Neural progenitor cell (in vitro differentiated cells): ENCODE results near the gene LYSMD1. TPM values are rescaled to one million over a fixed set of nuclear protein-coding genes. Genes with fewer than 3 reads are reported as not detected.
"Not testable (repeated sequence)": the region's sequence is repeated elsewhere in the genome, so short reads cannot be mapped to it uniquely, and the experiment has no call there.

ENCODE experiments used
- DNase-seq: peaks from one replicate; pipeline ENCODE4 v3.0.0-alpha.2; 2016; ENCODE audit warnings: low spot score
- H2AFZ ChIP-seq: fragments of 200-600 bp; sonication (generic); replicated peaks from 2 replicates; pipeline ENCODE4 v1.6.1; 2016; ENCODE audit warnings: antibody characterized with exemption
- H3F3A ChIP-seq: fragments of 200-600 bp; sonication (generic); 2 replicates; pipeline ENCODE4 v1.6.1; 2016; ENCODE audit warnings: antibody characterized with exemption, low read depth
- H3K27ac ChIP-seq: fragments of 200-600 bp; sonication (generic); 2 replicates; pipeline ENCODE4 v1.5.1; 2016; ENCODE audit warnings: mild to moderate bottlenecking
- H3K27me3 ChIP-seq: fragments of 200-600 bp; sonication (generic); 2 replicates; pipeline ENCODE4 v1.6.1; 2016; ENCODE audit warnings: mild to moderate bottlenecking, moderate library complexity
- H3K36me3 ChIP-seq: fragments of 200-600 bp; sonication (generic); 2 replicates; pipeline ENCODE4 v1.5.1; 2016
- H3K4me1 ChIP-seq: fragments of 200-600 bp; sonication (generic); 2 replicates; pipeline ENCODE4 v1.6.1; 2016; ENCODE audit warnings: mixed run types
- H3K4me2 ChIP-seq: fragments of 200-600 bp; sonication (generic); 2 replicates; pipeline ENCODE4 v1.6.1; 2016
- H3K4me3 ChIP-seq: fragments of 200-600 bp; sonication (generic); 2 replicates; pipeline ENCODE4 v1.5.1; 2016
- H3K79me2 ChIP-seq: fragments of 200-600 bp; sonication (generic); 2 replicates; pipeline ENCODE4 v1.6.1; 2016; ENCODE audit warnings: low read depth
- H3K9ac ChIP-seq: fragments of 200-600 bp; sonication (generic); 2 replicates; pipeline ENCODE4 v1.6.1; 2016
- H3K9me3 ChIP-seq: fragments of 200-600 bp; sonication (generic); 2 replicates; pipeline ENCODE4 v1.5.1; 2016; ENCODE audit warnings: low read depth
- H4K20me1 ChIP-seq: fragments of 200-600 bp; sonication (generic); 2 replicates; pipeline ENCODE4 v1.6.1; 2016; ENCODE audit warnings: low read depth
- H3K27ac Mint-ChIP-seq: 3 replicates; pipeline ENCODE4 v1.8.0; 2021; ENCODE audit warnings: mixed read lengths
- H3K27me3 Mint-ChIP-seq: 2 replicates; pipeline ENCODE4 v1.8.0; 2022; ENCODE audit warnings: low read depth, mild to moderate bottlenecking, inconsistent platforms, moderate library complexity, mixed read lengths; ENCODE audit not compliant: insufficient read depth
- H3K36me3 Mint-ChIP-seq: 3 replicates; pipeline ENCODE4 v1.8.0; 2021; ENCODE audit warnings: mixed read lengths
- H3K4me1 Mint-ChIP-seq: 3 replicates; pipeline ENCODE4 v1.8.0; 2021; ENCODE audit warnings: mixed read lengths
- H3K4me3 Mint-ChIP-seq: 3 replicates; pipeline ENCODE4 v1.8.0; 2021; ENCODE audit warnings: mild to moderate bottlenecking, moderate library complexity, mixed read lengths
- H3K9me3 Mint-ChIP-seq: 3 replicates; pipeline ENCODE4 v1.8.0; 2020; ENCODE audit warnings: mixed read lengths
- CTCF ChIP-seq: fragments of 200-600 bp; sonication (generic); IDR thresholded peaks from 2 replicates; pipeline ENCODE4 v1.5.1; 2017; ENCODE audit warnings: antibody characterized with exemption, mild to moderate bottlenecking
- EZH2 ChIP-seq: fragments of 200-600 bp; sonication (generic); IDR thresholded peaks from 2 replicates; pipeline ENCODE4 v1.6.1; 2017; ENCODE audit warnings: antibody characterized with exemption, mild to moderate bottlenecking, moderate library complexity
- EZH2phosphoT487 ChIP-seq: fragments of 200-600 bp; sonication (generic); IDR thresholded peaks from 2 replicates; pipeline ENCODE4 v1.6.1; 2017; ENCODE audit warnings: antibody characterized with exemption
- total RNA-seq: library from RNA; depleted of rRNA; stranded (reverse); fragments of >200 nt; gene quantifications from 2 replicates; pipeline ENCODE4 v1.2.3, GENCODE V29; 2015; ENCODE audit warnings: low replicate concordance

The LYSMD1 gene
- total RNA-seq, 1 donor from 2014 or later: 18.9 TPM

DNA sequence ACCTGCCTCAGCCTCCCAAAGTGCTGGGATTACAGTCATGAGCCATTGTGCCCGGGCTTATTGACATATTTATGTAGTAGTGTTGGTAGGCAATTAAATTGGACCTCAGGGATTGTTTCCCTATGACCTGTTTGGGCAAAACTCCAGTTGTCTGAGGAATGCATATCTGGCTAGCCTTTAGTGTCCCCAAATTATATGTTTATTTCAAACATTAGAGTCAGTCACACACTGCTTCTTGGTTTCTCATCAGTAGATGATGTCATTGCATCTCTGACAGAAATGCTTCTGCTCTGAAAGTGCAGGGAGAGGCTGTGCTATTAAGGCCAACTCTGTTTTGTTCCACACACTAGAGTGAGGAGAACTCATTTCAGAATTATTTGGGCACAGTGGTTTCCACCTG, 45.1 kb upstream of the LYSMD1 start:
- Histone ChIP-seq H3K27me3 (no peaks in the 10 kb centered on the region), H3K4me2 (no peak overlapping the region), H3K9me3 (no peaks in the 10 kb centered on the region), H3K4me3 (no peak overlapping the region), H3F3A (peaks cover 9% of the 10 kb centered on the region), H4K20me1 (peaks cover 94% of the 10 kb centered on the region), H3K4me1 (no peaks in the 10 kb centered on the region), H3K9ac (no peak overlapping the region), H3K36me3 (peaks cover 4% of the 10 kb centered on the region), H3K79me2 (peaks cover 100% of the 10 kb centered on the region), H2AFZ (no peak overlapping the region), H3K27ac (no peak overlapping the region)
- Mint-ChIP-seq H3K27ac (no peak overlapping the region), H3K36me3 (peaks cover 24% of the 10 kb centered on the region), H3K4me1 (peaks cover 2% of the 10 kb centered on the region), H3K27me3 (peaks cover 3% of the 10 kb centered on the region), H3K9me3 (no peaks in the 10 kb centered on the region), H3K4me3 (no peak overlapping the region)
- DNase-seq: no peak
- TF ChIP-seq EZH2phosphoT487 (no peak), EZH2 (no peak), CTCF (no peak)

- H4K20me1 ChIP-seq: peaks cover 96% of the 10 kb centered on the region
- H3F3A ChIP-seq, H3K4me1 ChIP-seq: not testable (repeated sequence)
Measured at GRCh38 chr1:151205381-151205965, 39.8 kb upstream of the LYSMD1 start.

DNA sequence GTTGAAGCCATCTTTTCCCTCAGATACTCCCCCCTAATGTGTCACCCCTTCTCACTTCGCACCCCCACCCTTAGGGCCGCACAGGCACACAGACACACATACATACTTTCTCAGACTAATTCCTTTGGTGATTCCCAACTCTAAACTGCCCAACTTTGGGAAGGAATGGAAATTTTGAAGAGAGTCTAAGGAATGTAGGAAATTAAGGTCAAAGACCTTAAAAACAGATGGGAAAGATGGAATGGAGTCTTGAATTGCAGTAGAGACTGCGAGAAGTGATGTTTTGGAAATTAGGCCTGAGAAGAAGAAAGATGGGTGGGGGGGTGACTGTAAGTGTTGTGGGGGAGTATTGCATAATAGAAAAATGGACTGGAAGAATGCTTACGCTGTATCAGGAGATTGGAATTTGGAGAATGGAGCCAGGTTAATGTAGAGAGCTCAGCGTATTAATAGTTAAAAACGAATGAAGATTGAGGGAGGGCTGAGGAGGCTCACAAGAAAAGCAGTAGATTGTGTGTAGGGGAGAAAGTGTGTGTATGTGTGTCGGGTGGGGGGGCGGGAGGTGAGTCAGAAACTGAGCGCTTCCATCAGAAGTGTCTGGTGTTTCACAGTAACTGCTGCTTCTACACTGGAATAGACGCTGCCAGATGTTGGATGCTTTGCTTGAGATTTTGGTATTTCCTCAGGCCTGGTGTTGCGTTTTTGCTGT, 34.3 kb upstream of the LYSMD1 start:
- Histone ChIP-seq H3K9ac (peak overlapping the region; percentile 90), H2AFZ (no peak overlapping the region), H3K36me3 (no peaks in the 10 kb centered on the region), H3K4me2 (peak overlapping the region; percentile 99), H3K4me1 (peaks cover 13% of the 10 kb centered on the region), H3K27ac (no peak overlapping the region), H3K9me3 (no peaks in the 10 kb centered on the region), H4K20me1 (peaks cover 61% of the 10 kb centered on the region), H3K4me3 (peak overlapping the region; percentile 100), H3K79me2 (peaks cover 69% of the 10 kb centered on the region), H3K27me3 (no peaks in the 10 kb centered on the region), H3F3A (peaks cover 23% of the 10 kb centered on the region)
- Mint-ChIP-seq H3K4me3 (peak overlapping the region; percentile 99), H3K27ac (peak overlapping the region; percentile 10), H3K9me3 (no peaks in the 10 kb centered on the region), H3K4me1 (peaks cover 28% of the 10 kb centered on the region), H3K27me3 (peaks cover 13% of the 10 kb centered on the region), H3K36me3 (peaks cover 3% of the 10 kb centered on the region)
- DNase-seq: no peak
- TF ChIP-seq CTCF (no peak), EZH2phosphoT487 (no peak), EZH2 (no peak)

More at GRCh38 chr1:151205381-151205965, 39.8 kb upstream of the LYSMD1 start:
- not testable (repeated sequence) for H3K4me1 Mint-ChIP-seq, H3K36me3 ChIP-seq, H3K27ac Mint-ChIP-seq, H3K4me3 Mint-ChIP-seq, H3K27me3 ChIP-seq, H3K27me3 Mint-ChIP-seq, H3K4me3 ChIP-seq, H3K27ac ChIP-seq, H2AFZ ChIP-seq, H3K9me3 Mint-ChIP-seq, H3K4me2 ChIP-seq, H3K9me3 ChIP-seq, DNase-seq, H3K9ac ChIP-seq
- H3K79me2 ChIP-seq: peaks cover 100% of the 10 kb centered on the region
- peaks cover 14% of the 10 kb centered on the region for H3K36me3 Mint-ChIP-seq
